Bladder microvascular endothelial cell (primary cell): ENCODE measurements around the gene OR6C6. TPM values are rescaled to one million over a fixed set of nuclear protein-coding genes. Genes with fewer than 3 reads are reported as not detected.

Experiments used
- total RNA-seq: library from RNA; depleted of rRNA; stranded (reverse); fragments of >200 nt; gene quantifications from 2 replicates; pipeline ENCODE4 v1.2.3, GENCODE V29; 2014

The OR6C6 gene
- total RNA-seq = not detected in 2 replicates

GRCh38 chr12:55296469-55296868, at the start of gene OR6C6:
OR6C6 (minus strand) TSS chr12:55296569; CDS start chr12:55295232, 1,337 bp downstream.

DNA sequence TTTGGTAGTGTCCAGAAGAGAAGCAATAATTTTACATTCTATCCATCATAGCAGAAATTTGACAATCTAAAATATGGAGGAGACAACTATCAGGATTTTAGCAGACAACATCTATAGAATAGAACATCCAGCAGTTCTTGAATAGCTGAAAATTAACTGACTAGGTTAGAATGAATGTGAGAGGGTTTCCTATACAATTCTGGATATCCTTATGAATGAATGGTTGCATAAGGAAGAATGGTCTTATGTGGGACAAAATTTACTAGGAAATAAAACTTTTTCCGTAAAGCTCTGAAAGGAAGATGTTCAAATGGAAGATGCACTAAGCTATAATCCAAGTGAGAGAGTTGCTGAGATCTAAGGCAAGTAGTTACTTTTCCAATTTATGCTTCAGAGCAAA, 34.1 kb upstream of the OR6C6 start, which contains the start of gene OR6C3:
Gene OR6C3 (plus strand): TSS at position 301 of the 400 bp plus-strand sequence. CDS start 955 bp downstream, outside the sequence.

DNA sequence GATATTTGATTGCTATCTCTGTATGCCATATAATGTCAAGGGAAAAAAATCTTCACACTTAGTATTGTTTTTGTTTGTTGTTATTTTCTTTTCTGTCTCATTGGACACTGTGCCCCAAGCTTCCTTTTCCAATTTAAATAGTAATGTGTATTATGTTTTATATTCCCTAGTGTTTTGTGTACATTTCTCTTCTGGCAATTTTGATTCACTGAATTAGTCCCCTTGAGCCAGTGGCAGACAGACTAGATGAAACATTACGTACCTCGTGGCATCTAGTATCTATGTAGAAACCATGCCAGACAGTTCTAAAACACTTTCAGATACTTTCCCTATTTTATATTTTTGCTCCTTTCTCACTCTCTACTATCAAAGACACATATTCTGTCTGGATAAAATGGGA, 17.7 kb upstream of the OR6C6 start, which contains the start of gene OR6C1:
Gene OR6C1 (plus strand): TSS at position 301 of the 400 bp plus-strand sequence. CDS start 6,257 bp downstream, outside the sequence.

GRCh38 chr12:55244309-55244708, 52.1 kb downstream of the OR6C6 start, which contains the start of gene OR6C74:
OR6C74 (plus strand) TSS chr12:55244609; CDS start chr12:55247288, 2,679 bp downstream.

Other genes starting within 250 kb of the OR6C6 start
- gene OR9K2, start 170.2 kb downstream of the OR6C6 start, total RNA-seq = not detected in 2 replicates
- gene OR10A7, start 75.5 kb downstream of the OR6C6 start, total RNA-seq = not detected in 2 replicates
- gene OR6C74, start 52.0 kb downstream of the OR6C6 start, total RNA-seq = not detected in 2 replicates
- not detected in 2 replicates for gene OR6C1, start 17.8 kb upstream of the OR6C6 start, total RNA-seq
- gene OR6C3, start 34.2 kb upstream of the OR6C6 start, total RNA-seq = not detected in 2 replicates
- gene OR6C75, start 66.4 kb upstream of the OR6C6 start, total RNA-seq = not detected in 2 replicates
- gene OR6C65, start 104.0 kb upstream of the OR6C6 start, total RNA-seq = not detected in 2 replicates
- not detected in 2 replicates for gene OR6C76, start 129.7 kb upstream of the OR6C6 start, total RNA-seq
- not detected in 2 replicates for gene OR6C2, start 147.5 kb upstream of the OR6C6 start, total RNA-seq
- gene OR6C70, start 173.6 kb upstream of the OR6C6 start, total RNA-seq = not detected in 2 replicates
- not detected in 2 replicates for gene OR6C68, start 195.8 kb upstream of the OR6C6 start, total RNA-seq